Transverse colon (tissue), 4 donors: ENCODE data around the gene USP2. TPM values are rescaled to one million over a fixed set of nuclear protein-coding genes. Genes with fewer than 3 reads are reported as not detected.
A peak's percentile ranks its signal among the peaks of the same experiment; 100 is the strongest.

Experiments used
- DNase-seq: peaks from one replicate; pipeline ENCODE4 v3.0.0-alpha.2; 2019
- H3K27ac ChIP-seq, 4 donors: fragments of 200-600 bp; sonication (generic); 2 replicates each; pipeline ENCODE4 v1.5.1; 2016 to 2018; ENCODE audit warnings: inconsistent platforms in 4 of 4
- H3K27me3 ChIP-seq: fragments of 200-600 bp; sonication (generic); 2 replicates; pipeline ENCODE4 v1.5.1; 2017; ENCODE audit warnings: inconsistent platforms
- H3K36me3 ChIP-seq, 4 donors: fragments of 200-600 bp; sonication (generic); 2 replicates each; pipeline ENCODE4 v1.5.1; 2017 to 2019; ENCODE audit warnings: inconsistent platforms in 4 of 4
- H3K4me1 ChIP-seq, 4 donors: fragments of 200-600 bp; sonication (generic); 2 replicates each; pipeline ENCODE4 v1.5.1; 2017 to 2020; ENCODE audit warnings: inconsistent platforms in 4 of 4
- H3K4me3 ChIP-seq, 4 donors: fragments of 200-600 bp; sonication (generic); 1 replicate in 1 of 4; 2 replicates in 3 of 4; pipeline versions ENCODE4 v1.5.1 to v1.6.1; 2017 to 2019; ENCODE audit warnings: inconsistent platforms in 4 of 4
- H3K9me3 ChIP-seq, 2 donors: fragments of 200-600 bp; sonication (generic); 2 replicates each; pipeline ENCODE4 v1.5.1; 2017 to 2019; ENCODE audit warnings: inconsistent platforms in 2 of 2
- CTCF ChIP-seq, 5 experiments: fragments of 200-600 bp in 3 of 5; fragments of 450-650 bp in 2 of 5; sonication (generic) in 3 of 5; IDR thresholded peaks; 1 replicate in 2 of 5; 2 replicates in 3 of 5; pipeline ENCODE4 v1.5.1; 2016 to 2017; ENCODE audit warnings: antibody characterized with exemption in 5 of 5, inconsistent platforms in 3 of 5, mild to moderate bottlenecking in 2 of 5, moderate library complexity in 1 of 5
- EP300 ChIP-seq: sonication (generic); formaldehyde crosslinking; IDR thresholded peaks from one replicate; pipeline ENCODE4 v1.6.1; 2017; ENCODE audit warnings: antibody characterized with exemption, low read depth
- POLR2A ChIP-seq: fragments of 450-650 bp; IDR thresholded peaks from one replicate; pipeline ENCODE4 v1.6.1; 2016; ENCODE audit warnings: antibody characterized with exemption, mild to moderate bottlenecking, moderate library complexity
- POLR2AphosphoS5 ChIP-seq, 3 donors: sonication (generic); formaldehyde crosslinking; IDR thresholded peaks; one replicate each; pipeline ENCODE4 v1.6.1; 2016; ENCODE audit warnings: antibody characterized with exemption in 3 of 3
- WGBS, 2 donors: methylation state at CpG; one replicate each; pipeline ENCODE4 v1.1.5; 2018; ENCODE audit warnings: low coverage in 1 of 2; 5-methylcytosine and 5-hydroxymethylcytosine counted together
- in situ Hi-C, 4 donors: fragments of 200-750 bp; cut with MboI; loops; one replicate each; pipeline versions ENCODE4 v1.15.0 to v1.15.1; 2017; ENCODE audit warnings: low sequenced_read_pairs in 3 of 4, low pct_ligation_motif_present in 1 of 4, low pct_unique_long_range_greater_than_20kb in 1 of 4
- intact Hi-C: fragments of 100-400 bp; cut with DNase I; formaldehyde crosslinking; loops from one replicate; pipeline ENCODE4 v1.15.1; 2023; ENCODE audit warnings: low total_unique reads
- total RNA-seq, 4 donors: library from RNA; depleted of rRNA; stranded (reverse); fragments of >200 nt; gene quantifications; one replicate each; pipeline ENCODE4 v1.1.0, GENCODE V29; 2016

USP2 gene
- total RNA-seq, 4 donors from 2014 or later, result 9.8 to 26.6 (median 22.7) TPM

DNA sequence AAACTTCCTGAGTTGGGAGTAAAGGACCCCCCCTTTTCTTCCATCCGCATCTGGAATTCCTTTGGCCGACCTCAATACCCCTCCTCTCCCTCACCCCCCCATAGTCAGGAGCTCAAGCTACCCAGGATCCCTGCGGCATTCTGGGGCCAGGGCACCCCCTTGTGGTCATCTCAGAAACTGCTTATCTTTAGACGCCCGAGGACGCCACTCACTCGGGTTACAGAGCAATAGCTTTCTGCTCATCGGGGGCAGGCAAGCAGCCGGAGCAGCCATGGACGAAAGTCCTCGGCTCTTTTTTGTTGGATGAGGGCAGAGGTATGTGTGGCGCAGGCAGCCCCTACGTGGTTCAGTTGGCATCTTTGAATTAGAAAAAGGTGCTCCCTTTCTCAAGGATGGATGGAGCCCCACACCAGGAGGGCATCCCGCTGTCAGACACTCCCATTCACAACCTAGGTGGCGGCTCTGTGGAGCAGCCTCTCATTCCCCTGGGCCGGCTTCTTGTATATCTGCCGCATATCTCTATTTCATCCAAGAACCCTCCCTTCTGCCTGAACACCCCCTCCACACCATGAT is 43.1 kb downstream of the USP2 start:
- in situ Hi-C loops (no loop called here), intact Hi-C loops (no loop called here)
- Histone ChIP-seq H3K9me3 (no peaks in the 10 kb centered on the region), H3K36me3 (no peaks in the 10 kb centered on the region), H3K27me3 (peaks cover 37% of the 10 kb centered on the region), H3K4me1 (peaks cover 23 to 68% (median 50%) of the 10 kb centered on the region in 4 donors), H3K4me3 (peak overlapping the region in 1 of 4 donors; percentile 47), H3K27ac (peak overlapping the region; percentile 80 to 84 (median 82))
- WGBS, 2 donors, result 18% methylated on average over 17 of the region's 17 CpGs; no CpG with 5 or more reads in 1 of the 2 donors
- TF ChIP-seq CTCF (IDR thresholded peaks at IDR 0.05), result peak; percentile 81 to 86 (median 86)
- TF ChIP-seq POLR2AphosphoS5 (IDR thresholded peaks at IDR 0.05), result no peak
- DNase-seq, result peak; percentile 76

DNA sequence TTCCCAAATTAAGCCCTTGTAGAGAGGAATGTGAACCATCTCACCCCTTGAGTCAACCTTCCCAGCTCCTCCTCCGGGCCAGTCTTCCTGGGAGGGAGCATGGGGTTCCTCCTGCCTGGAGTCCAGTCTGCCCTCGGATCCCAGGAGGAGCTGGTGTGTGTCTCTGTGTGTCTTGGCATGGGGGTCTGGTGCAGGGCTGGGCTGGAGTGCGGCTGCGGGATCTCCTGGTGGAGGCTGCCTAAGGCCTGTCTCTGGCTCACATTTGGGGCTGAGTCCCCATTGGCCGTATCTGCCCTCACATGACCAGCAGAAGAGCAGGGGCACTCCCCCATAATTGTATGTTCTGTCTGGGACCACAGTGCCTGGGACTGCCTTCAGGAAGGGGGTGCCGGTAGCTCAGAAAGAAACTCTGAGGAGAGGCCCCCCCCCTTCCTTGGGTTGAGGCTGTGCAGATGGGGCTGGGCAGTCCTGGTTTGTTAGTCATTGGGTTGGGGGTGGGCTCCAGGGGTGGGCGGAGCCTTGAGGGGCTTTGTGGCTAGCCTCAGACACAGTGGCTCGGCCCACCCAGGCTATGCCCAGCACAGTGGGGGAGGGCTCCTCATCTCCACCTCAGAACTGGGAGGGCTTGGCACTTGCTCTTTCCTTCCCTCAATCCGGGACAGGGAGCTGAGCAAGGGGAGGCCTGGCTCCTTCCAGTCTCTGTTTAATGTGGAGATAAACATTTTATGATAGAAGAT is 43.7 kb downstream of the USP2 start:
- peaks cover 32% of the 10 kb centered on the region for H3K27me3 ChIP-seq
- H3K27ac ChIP-seq, result peak overlapping the region; percentile 61 to 84 (median 82)
- no peak overlapping the region for H3K4me3 ChIP-seq
- no peaks in the 10 kb centered on the region for H3K36me3 ChIP-seq
- intact Hi-C loops (no loop called here), in situ Hi-C loops (no loop called here)
- TF ChIP-seq EP300 (no peak), POLR2A (no peak), POLR2AphosphoS5 (IDR thresholded peaks at IDR 0.05) (no peak), CTCF (IDR thresholded peaks at IDR 0.05) (no peak)
- peaks cover 23 to 68% (median 50%) of the 10 kb centered on the region in 4 donors for H3K4me1 ChIP-seq
- WGBS, 2 donors, result 75% methylated on average over 6 of the region's 9 CpGs; no CpG with 5 or more reads in 1 of the 2 donors
- H3K9me3 ChIP-seq, result no peaks in the 10 kb centered on the region
- DNase-seq, result no peak

DNA sequence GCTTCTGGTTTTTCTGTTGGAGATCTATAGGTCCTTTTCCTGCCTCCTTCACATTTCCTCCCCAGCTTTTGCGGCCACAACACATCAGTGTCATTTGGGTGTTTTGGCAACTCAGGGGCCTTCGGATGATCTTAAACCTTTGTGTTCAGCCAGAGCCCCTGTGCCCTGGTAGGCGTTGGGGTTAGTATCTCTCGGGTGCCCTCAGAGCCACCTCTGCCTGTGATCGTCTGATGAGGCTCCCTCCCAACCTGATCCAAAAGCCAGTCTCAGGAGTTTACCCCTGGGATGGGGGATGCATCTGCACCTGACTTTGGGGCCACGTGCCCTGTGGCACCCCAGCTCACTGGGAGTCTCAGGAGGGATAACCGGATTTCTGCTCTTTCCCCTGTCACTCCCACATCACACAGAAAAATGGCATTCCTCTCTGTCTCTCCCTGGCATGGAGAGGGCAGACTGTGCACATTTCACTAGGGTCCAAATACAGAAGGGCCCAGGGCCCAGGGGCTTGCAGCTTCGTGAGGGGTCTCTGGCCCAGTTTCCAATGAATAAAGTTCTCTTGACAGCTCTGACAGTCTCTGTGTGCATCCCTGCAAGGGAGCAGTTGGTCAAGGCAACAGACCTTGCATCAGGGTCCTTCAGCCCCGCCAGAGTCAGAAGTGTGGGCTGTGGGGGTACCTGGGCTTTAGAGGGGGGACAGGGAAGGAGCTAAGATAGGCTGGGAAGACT is 44.6 kb downstream of the USP2 start:
- Histone ChIP-seq H3K27ac (peak overlapping the region; percentile 61 to 84 (median 82)), H3K4me1 (peaks cover 23 to 68% (median 50%) of the 10 kb centered on the region in 4 donors), H3K4me3 (no peak overlapping the region), H3K9me3 (no peaks in the 10 kb centered on the region), H3K27me3 (peaks cover 28% of the 10 kb centered on the region), H3K36me3 (no peaks in the 10 kb centered on the region)
- in situ Hi-C loops (no loop called here), intact Hi-C loops (no loop called here)
- DNase-seq, result no peak
- WGBS, 2 donors, result 29 to 86% methylated on average over 1 to 9 of the region's 9 CpGs
- TF ChIP-seq POLR2AphosphoS5 (IDR thresholded peaks at IDR 0.05), result no peak
- TF ChIP-seq CTCF (IDR thresholded peaks at IDR 0.05), result no peak
- TF ChIP-seq POLR2A, result no peak
- TF ChIP-seq EP300, result no peak
